PC-3 (cell line): ENCODE measurements around the gene CHAF1A. TPM values are rescaled to one million over a fixed set of nuclear protein-coding genes. Genes with fewer than 3 reads are reported as not detected.

Experiments
- ATAC-seq: fragments of 200-7000 bp; cut with Tn5 transposase; 2 replicates; pipeline ENCODE4 v1.9.1; 2020; ENCODE audit warnings: mild to moderate bottlenecking, moderate library complexity
- BruUV-seq: library from RNA; stranded (reverse); fragments of 400-500 nt; replicated peaks from 2 replicates; lab custom pipeline; 2021; lab: Mats Ljungman, UMichigan
- CTCF ChIA-PET: fragments of 300-600 bp; sonication (Branson Sonifier 250); formaldehyde crosslinking; loops from one replicate; lab custom pipeline; 2022; ENCODE audit warnings: antibody characterized with exemption; lab: Charles Lee
- POLR2A ChIA-PET: fragments of 300-600 bp; sonication (Branson Sonifier 250); formaldehyde crosslinking; loops from one replicate; lab custom pipeline; 2022; ENCODE audit warnings: antibody characterized with exemption; ENCODE audit not compliant: unreplicated experiment; lab: Charles Lee
- DNase-seq: peaks from one replicate; pipeline ENCODE4 v3.0.0-alpha.2; 2015
- H2AFZ ChIP-seq: fragments of 300-600 bp; sonication (generic); 2 replicates; pipeline ENCODE4 v1.6.0; 2016; ENCODE audit warnings: antibody characterized with exemption, low read length
- H3F3A ChIP-seq: fragments of 300-600 bp; sonication (generic); one replicate; pipeline ENCODE4 v1.6.0; 2017; ENCODE audit warnings: antibody characterized with exemption, low read length, control low read depth, mild to moderate bottlenecking; ENCODE audit not compliant: unreplicated experiment
- H3K27ac ChIP-seq: fragments of 300-600 bp; sonication (generic); 2 replicates; pipeline ENCODE4 v1.5.1; 2016; ENCODE audit warnings: mild to moderate bottlenecking, low read length
- H3K27me3 ChIP-seq: fragments of 300-600 bp; sonication (generic); 2 replicates; pipeline ENCODE4 v1.6.1; 2016; ENCODE audit warnings: low read length, mixed read lengths
- H3K36me3 ChIP-seq: fragments of 300-600 bp; sonication (generic); 2 replicates; pipeline ENCODE4 v1.6.1; 2016; ENCODE audit warnings: low read depth, mixed run types, low read length, mixed read lengths
- H3K4me1 ChIP-seq: fragments of 300-600 bp; sonication (generic); 2 replicates; pipeline ENCODE4 v1.5.1; 2016; ENCODE audit warnings: low read length; ENCODE audit not compliant: insufficient read depth
- H3K4me2 ChIP-seq: fragments of 300-600 bp; sonication (generic); 2 replicates; pipeline ENCODE4 v1.6.0; 2016; ENCODE audit warnings: low read length
- H3K4me3 ChIP-seq: fragments of 300-600 bp; sonication (generic); 2 replicates; pipeline ENCODE4 v1.5.1; 2016; ENCODE audit warnings: mild to moderate bottlenecking, low read length, mixed read lengths
- H3K79me2 ChIP-seq: fragments of 300-600 bp; sonication (generic); 2 replicates; pipeline ENCODE4 v1.6.1; 2017; ENCODE audit warnings: low read length, mixed read lengths
- H3K9ac ChIP-seq: fragments of 300-600 bp; sonication (generic); 2 replicates; pipeline ENCODE4 v1.6.0; 2016; ENCODE audit warnings: mild to moderate bottlenecking, low read length
- H3K9me2 ChIP-seq: fragments of 300-600 bp; sonication (generic); replicated peaks from 2 replicates; pipeline ENCODE4 v1.6.1; 2016; ENCODE audit warnings: mixed run types, low read length, mixed read lengths
- H3K9me3 ChIP-seq: fragments of 300-600 bp; sonication (generic); 2 replicates; pipeline ENCODE4 v1.6.1; 2016; ENCODE audit warnings: low read length, mixed read lengths
- H4K20me1 ChIP-seq: fragments of 300-600 bp; sonication (generic); 2 replicates; pipeline ENCODE4 v1.6.1; 2016; ENCODE audit warnings: low read length, mixed read lengths
- CTCF ChIP-seq: fragments of 300-600 bp; sonication (generic); conservative IDR thresholded peaks from 2 replicates; pipeline ENCODE4 v1.5.1; 2017; ENCODE audit warnings: antibody characterized with exemption, low read depth, mild to moderate bottlenecking, low read length
- EZH2 ChIP-seq: fragments of 300-600 bp; sonication (generic); IDR thresholded peaks from one replicate; pipeline ENCODE4 v1.6.1; 2017; ENCODE audit warnings: antibody characterized with exemption, mild to moderate bottlenecking, low read length; ENCODE audit not compliant: unreplicated experiment
- EZH2phosphoT487 ChIP-seq: fragments of 300-600 bp; sonication (generic); IDR thresholded peaks from 2 replicates; pipeline ENCODE4 v1.6.1; 2018; ENCODE audit warnings: mild to moderate bottlenecking, antibody characterized with exemption, low read length, borderline replicate concordance
- intact Hi-C: fragments of 100-400 bp; cut with micrococcal nuclease; formaldehyde crosslinking; loops from 2 replicates; pipeline ENCODE4 v1.9.0; 2023
- total RNA-seq: library from RNA; depleted of rRNA; stranded (reverse); fragments of >200 nt; gene quantifications from 2 replicates; pipeline ENCODE4 v1.2.3, GENCODE V29; 2014

The CHAF1A gene
- total RNA-seq, 1 experiment from 2014 or later = 48.9 TPM

- BruUV-seq = TSS peak; percentile 50
- Histone ChIP-seq H4K20me1 (no peaks in the 10 kb centered on the region), H3K36me3 (no peaks in the 10 kb centered on the region), H3K27ac (peak overlapping the region; percentile 99), H2AFZ (no peak overlapping the region), H3K4me2 (peak overlapping the region; percentile 85), H3K9me3 (no peaks in the 10 kb centered on the region), H3F3A (peaks cover 7% of the 10 kb centered on the region), H3K4me1 (peaks cover 73% of the 10 kb centered on the region), H3K27me3 (no peaks in the 10 kb centered on the region), H3K79me2 (peaks cover 53% of the 10 kb centered on the region), H3K4me3 (peak overlapping the region; percentile 44; the same call in 1 of the 2 replicates), H3K9me2 (no peaks in the 10 kb centered on the region), H3K9ac (peak overlapping the region; percentile 88)
- ChIA-PET POLR2A (interaction anchor here (0.6 kb wide), 1 partner anchor 1875 kb away, joined by 6 read pairs; no protein-coding TSS in a partner anchor), CTCF (interaction anchor here (0.5 to 1.2 kb wide), 3 partner anchors 23 to 395 kb away, joined by 3 to 16 read pairs (median 5); partner anchors contain the start of gene SH3GL1)
- DNase-seq (peak; percentile 84), ATAC-seq (peak; percentile 29)
- TF ChIP-seq EZH2 = no peak
- TF ChIP-seq EZH2phosphoT487 = peak; percentile 35; the same call in 1 of the 2 replicates
- TF ChIP-seq CTCF = no peak
- intact Hi-C loops = no loop called here
These were observed 25.3 kb upstream of the CHAF1A start for GRCh38 chr19:4376991-4377781.

GRCh38 chr19:4378886-4379285 is 23.6 kb upstream of the CHAF1A start:
- POLR2A ChIA-PET = no interaction called here
- H3K27ac ChIP-seq = peak overlapping the region; percentile 37; the same call in 1 of the 2 replicates
- H4K20me1 ChIP-seq = no peaks in the 10 kb centered on the region

More at GRCh38 chr19:4378886-4379285, 23.6 kb upstream of the CHAF1A start:
- peaks cover 48% of the 10 kb centered on the region for H3K79me2 ChIP-seq
- TF ChIP-seq CTCF = no peak
- no peak for TF ChIP-seq EZH2phosphoT487
- TF ChIP-seq EZH2 = no peak
- ATAC-seq (no peak), DNase-seq (no peak)
- H2AFZ ChIP-seq = no peak overlapping the region
- no peaks in the 10 kb centered on the region for H3K9me3 ChIP-seq
- no peak overlapping the region for H3K9ac ChIP-seq
- BruUV-seq = no TSS peak
- intact Hi-C loops = no loop called here
- H3K4me1 ChIP-seq = peaks cover 66% of the 10 kb centered on the region
- H3K9me2 ChIP-seq = no peaks in the 10 kb centered on the region
- peaks cover 7% of the 10 kb centered on the region for H3F3A ChIP-seq
- peak overlapping the region; percentile 48 for H3K4me2 ChIP-seq
- CTCF ChIA-PET = no interaction called here
- H3K27me3 ChIP-seq = no peaks in the 10 kb centered on the region
- no peak overlapping the region for H3K4me3 ChIP-seq
- no peaks in the 10 kb centered on the region for H3K36me3 ChIP-seq
